IMR-90 (cell line): ENCODE data around the gene SAFB2. TPM values are rescaled to one million over a fixed set of nuclear protein-coding genes. Genes with fewer than 3 reads are reported as not detected.

ENCODE experiments used
- ATAC-seq: fragments of 200-7000 bp; cut with Tn5 transposase; 2 replicates; pipeline ENCODE4 v1.9.1; 2020; ENCODE audit warnings: low read depth, mild to moderate bottlenecking, moderate library complexity
- BruUV-seq: library from RNA; stranded (reverse); fragments of 400-500 nt; replicated peaks from 2 replicates; lab custom pipeline; 2021; lab: Mats Ljungman, UMichigan
- CTCF ChIA-PET: fragments of 300-600 bp; formaldehyde crosslinking; extraction: SDS; loops from one replicate; lab custom pipeline; 2021; ENCODE audit warnings: antibody characterized with exemption; lab: Yijun Ruan, JAX
- POLR2A ChIA-PET: fragments of 300-600 bp; sonication (Branson Sonifier 250); formaldehyde crosslinking; loops from one replicate; lab custom pipeline; 2022; ENCODE audit warnings: antibody characterized with exemption; ENCODE audit not compliant: unreplicated experiment; lab: Charles Lee
- DNase-seq: peaks from one replicate; pipeline ENCODE4 v3.0.0; 2013
- H2AFZ ChIP-seq: replicated peaks from 2 replicates; pipeline ENCODE3; 2013; ENCODE audit warnings: low read length, mild to moderate bottlenecking; ENCODE audit not compliant: poor library complexity
- H2AK5ac ChIP-seq: 2 replicates; pipeline ENCODE4 v1.6.1; 2013; ENCODE audit warnings: low read depth, low read length, inconsistent platforms
- H2AK9ac ChIP-seq: replicated peaks from 2 replicates; pipeline ENCODE3; 2013; ENCODE audit warnings: mild to moderate bottlenecking, low read depth, low read length, moderate library complexity; ENCODE audit not compliant: poor library complexity
- H2BK120ac ChIP-seq: 2 replicates; pipeline ENCODE4 v1.6.1; 2013; ENCODE audit warnings: low read depth, low read length, inconsistent platforms
- H2BK15ac ChIP-seq: 3 replicates; pipeline ENCODE4 v1.6.1; 2013; ENCODE audit warnings: low read depth, low read length, inconsistent platforms
- H2BK20ac ChIP-seq: 2 replicates; pipeline ENCODE4 v1.6.1; 2013; ENCODE audit warnings: low read depth, mild to moderate bottlenecking, inconsistent platforms, low read length, moderate library complexity
- H2BK5ac ChIP-seq: 2 replicates; pipeline ENCODE4 v1.6.1; 2013; ENCODE audit warnings: mild to moderate bottlenecking, low read depth, low read length, inconsistent platforms; ENCODE audit not compliant: poor library complexity, severe bottlenecking
- H3K14ac ChIP-seq: replicated peaks from 2 replicates; pipeline ENCODE4 v1.6.1; 2013; ENCODE audit warnings: low read depth, low read length, inconsistent platforms
- H3K18ac ChIP-seq: 2 replicates; pipeline ENCODE4 v1.6.1; 2013; ENCODE audit warnings: low read depth, low read length, control low read depth
- H3K23ac ChIP-seq: 2 replicates; pipeline ENCODE4 v1.6.1; 2013; ENCODE audit warnings: low read depth, low read length, inconsistent platforms
- H3K27ac ChIP-seq: 2 replicates; pipeline ENCODE4 v1.5.1; 2013; ENCODE audit warnings: mild to moderate bottlenecking, control low read depth, low read length; ENCODE audit not compliant: insufficient read depth
- H3K27me3 ChIP-seq: 2 replicates; pipeline ENCODE4 v1.6.1; 2013; ENCODE audit warnings: low read length; ENCODE audit not compliant: control insufficient read depth, insufficient read depth
- H3K36me3 ChIP-seq: 2 replicates; pipeline ENCODE4 v1.6.1; 2013; ENCODE audit warnings: low read length, mixed read lengths; ENCODE audit not compliant: control insufficient read depth, insufficient read depth
- H3K4ac ChIP-seq: 2 replicates; pipeline ENCODE4 v1.6.1; 2013; ENCODE audit warnings: low read depth, low read length, inconsistent platforms
- H3K4me1 ChIP-seq: 2 replicates; pipeline ENCODE4 v1.6.1; 2013; ENCODE audit warnings: low read length, mixed read lengths; ENCODE audit not compliant: control insufficient read depth, insufficient read depth
- H3K4me2 ChIP-seq: 2 replicates; pipeline ENCODE4 v1.6.1; 2013; ENCODE audit warnings: low read depth, mild to moderate bottlenecking, control low read depth, low read length, moderate library complexity
- H3K4me3 ChIP-seq: 2 replicates; pipeline ENCODE4 v1.5.1; 2013; ENCODE audit warnings: low read depth, mild to moderate bottlenecking, control low read depth, low read length, moderate library complexity; ENCODE audit not compliant: insufficient read depth
- H3K56ac ChIP-seq: 2 replicates; pipeline ENCODE4 v1.6.1; 2013; ENCODE audit warnings: low read length, inconsistent platforms; ENCODE audit not compliant: insufficient read depth; ENCODE audit errors: extremely low read depth
- H3K79me1 ChIP-seq, 2 experiments: 2 replicates each; pipeline ENCODE4 v1.6.1; 2013; ENCODE audit warnings: low read length in 2 of 2, inconsistent platforms in 1 of 2, low read depth in 1 of 2
- H3K9ac ChIP-seq: 2 replicates; pipeline ENCODE4 v1.6.1; 2013; ENCODE audit warnings: low read depth, low read length, control low read depth
- H3K9me1 ChIP-seq: 2 replicates; pipeline ENCODE4 v1.6.1; 2013; ENCODE audit warnings: low read length, inconsistent platforms; ENCODE audit not compliant: insufficient read depth
- H3K9me3 ChIP-seq: 2 replicates; pipeline ENCODE4 v1.6.1; 2013; ENCODE audit warnings: low read length; ENCODE audit not compliant: control insufficient read depth, insufficient read depth
- H4K20me1 ChIP-seq: 2 replicates; pipeline ENCODE4 v1.6.1; 2013; ENCODE audit warnings: low read length, inconsistent platforms; ENCODE audit not compliant: insufficient read depth
- H4K5ac ChIP-seq: 2 replicates; pipeline ENCODE4 v1.6.1; 2013; ENCODE audit warnings: mild to moderate bottlenecking, low read depth, low read length, control low read depth
- H4K8ac ChIP-seq, 2 experiments: 2 replicates each; pipeline ENCODE4 v1.6.1; 2013; ENCODE audit warnings: low read depth in 2 of 2, low read length in 2 of 2, control low read depth in 1 of 2, inconsistent platforms in 1 of 2
- H4K91ac ChIP-seq: 2 replicates; pipeline ENCODE4 v1.6.1; 2013; ENCODE audit warnings: low read depth, low read length, inconsistent platforms; ENCODE audit not compliant: insufficient read depth
- BHLHE40 ChIP-seq: fragments of 150-350 bp; IDR thresholded peaks from 2 replicates; pipeline ENCODE4 v1.6.1; 2016; ENCODE audit warnings: mild to moderate bottlenecking, low read depth, low read length
- CEBPB ChIP-seq: IDR thresholded peaks from 2 replicates; pipeline ENCODE4 v1.6.1; 2012; ENCODE audit warnings: low read depth, low read length, improper control_type of control experiment
- CHD1 ChIP-seq: IDR thresholded peaks from 2 replicates; pipeline ENCODE4 v1.6.1; 2012; ENCODE audit warnings: low read depth, low read length, improper control_type of control experiment
- FOS ChIP-seq: fragments of 150-350 bp; IDR thresholded peaks from 2 replicates; pipeline ENCODE4 v1.6.1; 2016; ENCODE audit warnings: low read depth, low read length
- MAFK ChIP-seq: IDR thresholded peaks from 2 replicates; pipeline ENCODE4 v1.6.1; 2012; ENCODE audit warnings: low read depth, low read length, improper control_type of control experiment
- MAZ ChIP-seq: IDR thresholded peaks from 2 replicates; pipeline ENCODE4 v1.6.1; 2012; ENCODE audit warnings: low read depth, mild to moderate bottlenecking, low read length, improper control_type of control experiment, moderate library complexity, borderline replicate concordance
- MXI1 ChIP-seq: IDR thresholded peaks from 2 replicates; pipeline ENCODE4 v1.6.1; 2012; ENCODE audit warnings: low read depth, mild to moderate bottlenecking, low read length, moderate library complexity, borderline replicate concordance
- NFE2L2 ChIP-seq: fragments of 150-350 bp; IDR thresholded peaks from 2 replicates; pipeline ENCODE4 v1.6.1; 2016; ENCODE audit warnings: low read depth, mild to moderate bottlenecking, low read length
- POLR2A ChIP-seq: IDR thresholded peaks from 2 replicates; pipeline ENCODE4 v1.6.1; 2012; ENCODE audit warnings: mild to moderate bottlenecking, low read depth, low read length
- RAD21 ChIP-seq: IDR thresholded peaks from 2 replicates; pipeline ENCODE4 v1.6.1; 2012; ENCODE audit warnings: low read length, improper control_type of control experiment
- RCOR1 ChIP-seq: IDR thresholded peaks from 2 replicates; pipeline ENCODE4 v1.6.1; 2012; ENCODE audit warnings: mild to moderate bottlenecking, low read length, improper control_type of control experiment; ENCODE audit not compliant: insufficient replicate concordance
- RFX5 ChIP-seq: IDR thresholded peaks from 2 replicates; pipeline ENCODE4 v1.8.0; 2012; ENCODE audit warnings: low read depth, mild to moderate bottlenecking, low read length, moderate library complexity
- SMC3 ChIP-seq: fragments of 150-350 bp; IDR thresholded peaks from 2 replicates; pipeline ENCODE4 v1.6.1; 2016; ENCODE audit warnings: low read depth, mild to moderate bottlenecking, antibody characterized with exemption, low read length, moderate library complexity
- WGBS, 2 experiments: methylation state at CpG; one replicate each; pipeline versions ENCODE4 v1.1.5 to v1.1.7; 2013; ENCODE audit warnings: missing lambda C conversion rate in 2 of 2; ENCODE audit not compliant: insufficient read length in 1 of 2; ENCODE audit errors: extremely low coverage in 2 of 2; 5-methylcytosine and 5-hydroxymethylcytosine counted together
- dilution Hi-C: fragments of 300-500 bp; cut with HindIII; formaldehyde crosslinking; loops from one replicate; pipeline ENCODE4 v1.14.3; 2018; ENCODE audit warnings: low sequenced_read_pairs; ENCODE audit not compliant: unreplicated experiment
- in situ Hi-C: fragments of 300-500 bp; cut with MboI; formaldehyde crosslinking; loops from 3 replicates; pipeline ENCODE4 v1.14.3; 2019; ENCODE audit warnings: low sequenced_read_pairs, inconsistent platforms, mixed read lengths
- intact Hi-C: fragments of 100-400 bp; cut with micrococcal nuclease; formaldehyde crosslinking; loops from 2 replicates; pipeline ENCODE4 v1.10.0; 2022
- polyA plus RNA-seq, 3 experiments: library from polyadenylated mRNA; depleted of rRNA; stranded (reverse); fragments of >200 nt; gene quantifications; 2 replicates each; pipeline ENCODE4 v1.2.3, GENCODE V29; 2012; ENCODE audit warnings: low replicate concordance in 1 of 3
- total RNA-seq: library from RNA; depleted of rRNA; stranded (reverse); fragments of >200 nt; gene quantifications from 2 replicates; pipeline ENCODE4 v1.2.3, GENCODE V29; 2012
- TF ChIP-seq, protein P1 (sequence below): conservative IDR thresholded peaks from 2 replicates; pipeline ENCODE4 v1.5.1; 2012; ENCODE audit warnings: mild to moderate bottlenecking, low read depth, low read length, improper control_type of control experiment
- TF ChIP-seq, protein P2 (sequence below): fragments of 150-350 bp; IDR thresholded peaks from 2 replicates; pipeline ENCODE4 v1.6.1; 2016; ENCODE audit warnings: low read depth, mild to moderate bottlenecking, low read length, moderate library complexity, borderline replicate concordance
- TF ChIP-seq, protein P3 (sequence below): fragments of 150-350 bp; IDR thresholded peaks from 2 replicates; pipeline ENCODE4 v1.6.1; 2017; ENCODE audit warnings: mild to moderate bottlenecking, antibody characterized with exemption, low read length, low read depth

SAFB2 gene
- total and polyA plus RNA-seq, 2 of the 4 experiments (the other 2 are of a cell fraction) = 11.8 to 26.2 TPM

DNA sequence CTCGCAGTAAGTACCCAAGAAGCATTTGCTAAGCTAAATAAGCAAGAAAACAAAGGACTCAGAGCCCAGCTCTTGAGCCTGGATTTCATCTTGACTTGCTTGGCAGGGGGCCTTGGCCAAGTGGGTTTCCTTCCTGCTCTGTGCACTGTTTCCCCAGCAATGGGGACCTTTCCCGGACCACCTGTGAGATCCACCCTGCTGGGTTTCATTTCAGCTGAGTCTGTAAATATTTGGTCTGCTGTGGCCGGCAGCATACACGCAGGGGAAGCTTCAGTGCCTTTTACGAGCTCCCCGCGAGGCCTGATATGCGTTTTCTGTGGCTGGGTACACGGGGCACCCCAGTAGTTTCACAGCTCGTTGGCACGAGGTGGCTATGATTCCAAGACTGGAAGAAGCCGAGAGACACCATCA, 42.4 kb downstream of the SAFB2 start:
- Histone ChIP-seq H3K56ac (no peak overlapping the region), H3K4ac (no peak overlapping the region), H3K4me1 (no peaks in the 10 kb centered on the region), H2BK15ac (no peak overlapping the region), H4K91ac (no peak overlapping the region), H3K4me3 (no peak overlapping the region), H3K9ac (no peak overlapping the region), H2AK5ac (no peak overlapping the region), H2AK9ac (no peak overlapping the region), H4K8ac (no peak overlapping the region), H3K79me1 (no peaks in the 10 kb centered on the region), H3K18ac (no peak overlapping the region), H3K23ac (no peak overlapping the region), H4K5ac (no peak overlapping the region), H3K27me3 (no peaks in the 10 kb centered on the region), H4K20me1 (no peaks in the 10 kb centered on the region; the same call in 1 of the 2 replicates), H3K4me2 (no peak overlapping the region), H2BK120ac (no peak overlapping the region), H3K9me3 (no peaks in the 10 kb centered on the region), H2BK20ac (no peak overlapping the region), H3K36me3 (peaks cover 5% of the 10 kb centered on the region; the same call in 1 of the 2 replicates), H3K14ac (no peak overlapping the region), H3K9me1 (no peaks in the 10 kb centered on the region), H2BK5ac (no peak overlapping the region), H2AFZ (no peak overlapping the region), H3K27ac (no peak overlapping the region)
- ChIA-PET POLR2A (no interaction called here), CTCF (interaction anchor here (0.6 kb wide), 1 partner anchor 442 kb away, joined by 3 read pairs; no protein-coding TSS in a partner anchor)
- intact Hi-C loops (no loop called here), in situ Hi-C loops (no loop called here), dilution Hi-C loops (no loop called here)
- no TSS peak for BruUV-seq
- ATAC-seq = no peak
- DNase-seq = no peak
- TF ChIP-seq MAZ (no peak), MXI1 (no peak), RCOR1 (no peak), MAFK (no peak), NFE2L2 (no peak), CEBPB (no peak), SMC3 (no peak), CHD1 (no peak), FOS (no peak), POLR2A (no peak), RFX5 (no peak), RAD21 (no peak), BHLHE40 (no peak)
- TF ChIP-seq, protein P1, sequence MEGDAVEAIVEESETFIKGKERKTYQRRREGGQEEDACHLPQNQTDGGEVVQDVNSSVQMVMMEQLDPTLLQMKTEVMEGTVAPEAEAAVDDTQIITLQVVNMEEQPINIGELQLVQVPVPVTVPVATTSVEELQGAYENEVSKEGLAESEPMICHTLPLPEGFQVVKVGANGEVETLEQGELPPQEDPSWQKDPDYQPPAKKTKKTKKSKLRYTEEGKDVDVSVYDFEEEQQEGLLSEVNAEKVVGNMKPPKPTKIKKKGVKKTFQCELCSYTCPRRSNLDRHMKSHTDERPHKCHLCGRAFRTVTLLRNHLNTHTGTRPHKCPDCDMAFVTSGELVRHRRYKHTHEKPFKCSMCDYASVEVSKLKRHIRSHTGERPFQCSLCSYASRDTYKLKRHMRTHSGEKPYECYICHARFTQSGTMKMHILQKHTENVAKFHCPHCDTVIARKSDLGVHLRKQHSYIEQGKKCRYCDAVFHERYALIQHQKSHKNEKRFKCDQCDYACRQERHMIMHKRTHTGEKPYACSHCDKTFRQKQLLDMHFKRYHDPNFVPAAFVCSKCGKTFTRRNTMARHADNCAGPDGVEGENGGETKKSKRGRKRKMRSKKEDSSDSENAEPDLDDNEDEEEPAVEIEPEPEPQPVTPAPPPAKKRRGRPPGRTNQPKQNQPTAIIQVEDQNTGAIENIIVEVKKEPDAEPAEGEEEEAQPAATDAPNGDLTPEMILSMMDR = no peak
- TF ChIP-seq, protein P2, sequence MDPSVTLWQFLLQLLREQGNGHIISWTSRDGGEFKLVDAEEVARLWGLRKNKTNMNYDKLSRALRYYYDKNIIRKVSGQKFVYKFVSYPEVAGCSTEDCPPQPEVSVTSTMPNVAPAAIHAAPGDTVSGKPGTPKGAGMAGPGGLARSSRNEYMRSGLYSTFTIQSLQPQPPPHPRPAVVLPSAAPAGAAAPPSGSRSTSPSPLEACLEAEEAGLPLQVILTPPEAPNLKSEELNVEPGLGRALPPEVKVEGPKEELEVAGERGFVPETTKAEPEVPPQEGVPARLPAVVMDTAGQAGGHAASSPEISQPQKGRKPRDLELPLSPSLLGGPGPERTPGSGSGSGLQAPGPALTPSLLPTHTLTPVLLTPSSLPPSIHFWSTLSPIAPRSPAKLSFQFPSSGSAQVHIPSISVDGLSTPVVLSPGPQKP = no peak
- TF ChIP-seq, protein P3, sequence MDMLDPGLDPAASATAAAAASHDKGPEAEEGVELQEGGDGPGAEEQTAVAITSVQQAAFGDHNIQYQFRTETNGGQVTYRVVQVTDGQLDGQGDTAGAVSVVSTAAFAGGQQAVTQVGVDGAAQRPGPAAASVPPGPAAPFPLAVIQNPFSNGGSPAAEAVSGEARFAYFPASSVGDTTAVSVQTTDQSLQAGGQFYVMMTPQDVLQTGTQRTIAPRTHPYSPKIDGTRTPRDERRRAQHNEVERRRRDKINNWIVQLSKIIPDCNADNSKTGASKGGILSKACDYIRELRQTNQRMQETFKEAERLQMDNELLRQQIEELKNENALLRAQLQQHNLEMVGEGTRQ = no peak
- WGBS, 2 experiments = 7% methylated on average over 2 of the region's 12 CpGs; no CpG with 5 or more reads in 1 of the 2 experiments
